Ovary (tissue), 9 donors: ENCODE measurements around the gene TMEM213. TPM values are rescaled to one million over a fixed set of nuclear protein-coding genes. Genes with fewer than 3 reads are reported as not detected.

Experiments used
- DNase-seq, 5 donors: peaks; one replicate each; pipeline ENCODE4 v3.0.0-alpha.2; 2019 to 2020
- H3K27ac ChIP-seq, 2 donors: fragments of 200-600 bp; one replicate each; pipeline versions ENCODE4 v1.5.1 to v1.8.0; 2019 to 2022
- H3K27me3 ChIP-seq: fragments of 200-600 bp; one replicate; pipeline ENCODE4 v1.8.0; 2022
- H3K36me3 ChIP-seq: fragments of 200-600 bp; sonication (generic); one replicate; pipeline ENCODE4 v1.5.1; 2019
- H3K4me1 ChIP-seq: one replicate; pipeline ENCODE4 v1.8.1; 2013; ENCODE audit warnings: mild to moderate bottlenecking, moderate library complexity; ENCODE audit not compliant: insufficient read depth
- H3K4me3 ChIP-seq: fragments of 200-600 bp; sonication (generic); one replicate; pipeline ENCODE4 v1.5.1; 2017
- H3K9me3 ChIP-seq, 2 donors: fragments of 200-600 bp in 1 of 2; sonication (generic) in 1 of 2; one replicate each; pipeline versions ENCODE4 v1.5.1 to v1.8.1; 2013 to 2019; ENCODE audit warnings: mild to moderate bottlenecking in 1 of 2, moderate library complexity in 1 of 2
- EP300 ChIP-seq: sonication (generic); formaldehyde crosslinking; IDR thresholded peaks from one replicate; pipeline ENCODE4 v1.6.1; 2017; ENCODE audit warnings: antibody characterized with exemption
- POLR2A ChIP-seq: fragments of 450-650 bp; IDR thresholded peaks from one replicate; pipeline ENCODE4 v1.6.1; 2017; ENCODE audit warnings: antibody characterized with exemption, mild to moderate bottlenecking, moderate library complexity
- WGBS, 3 donors: extraction: QIAGEN DNeasy Blood & Tissue Kit in 1 of 3; methylation state at CpG; one replicate each; pipeline versions ENCODE4 v1.1.5 to v1.1.7; 2013 to 2017; 5-methylcytosine and 5-hydroxymethylcytosine counted together
- intact Hi-C, 4 donors: fragments of 100-400 bp; cut with DNase I; formaldehyde crosslinking; loops; one replicate each; pipeline versions ENCODE4 v1.11.0 to v1.15.1; 2022 to 2023
- polyA plus RNA-seq, 2 donors: library from polyadenylated mRNA; stranded (reverse); fragments of 200-250 nt in 1 of 2; fragments of 350-450 nt in 1 of 2; fragmentation: Illumina TruSeq in 1 of 2; extraction: RNeasy Lipid Tissue Mini Kit (QIAGEN cat#74804) in 1 of 2; gene quantifications; one replicate each; pipeline ENCODE4 v1.2.3, GENCODE V29; 2013 to 2014
- small RNA-seq: library from RNA; depleted of rRNA; stranded (forward); fragments of <200 nt; gene quantifications from one replicate; pipeline ENCODE3, GENCODE V24; 2016
- total RNA-seq, 7 donors: library from RNA; depleted of rRNA in 2 of 7; stranded (reverse); fragments of >200 nt in 2 of 7; fragmentation: NEBNext Ultra II Directional in 3 of 7; extraction: Animal tissue kit (Norgen Biotek cat#: 25700) in 3 of 7; gene quantifications; one replicate each; pipeline versions ENCODE4 v1.1.0 to v1.2.4, GENCODE V29; 2016 to 2023
- TF ChIP-seq, protein P1 (sequence below), 3 donors: fragments of 450-650 bp in 2 of 3; fragments of 200-600 bp in 1 of 3; IDR thresholded peaks; one replicate each; pipeline versions ENCODE4 v1.5.1 to v1.8.0; 2016 to 2022; ENCODE audit warnings: antibody characterized with exemption in 3 of 3, mild to moderate bottlenecking in 1 of 3
- donor health status: DM: no; HTN: no; CAD: no; lungs with moderate emphysema.
- donor health status: DM: no; HTN: no; CAD: no.
- donor health status: Bipolar disorder and iron deficiency.
- donor health status: DM: yes; HTN: yes; CAD: no.
- donor health status: DM: no; HTN: no; CAD: no.
- donor health status: DM: yes; HTN: yes; CAD: no.

Gene TMEM213
- total and polyA plus RNA-seq, 9 donors = not detected

GRCh38 chr7:138886501-138886917 lies 88.7 kb downstream of the TMEM213 start:
- intact Hi-C loops = loop anchor here in 1 of 4 donors (5.0 kb wide), 1 partner anchor 151 kb away; the partner anchor contains the start of gene ZC3HAV1L
- peaks cover 2% of the 10 kb centered on the region for H3K4me1 ChIP-seq
- no peak overlapping the region for H3K4me3 ChIP-seq
- H3K36me3 ChIP-seq = no peaks in the 10 kb centered on the region
- H3K27me3 ChIP-seq = no peaks in the 10 kb centered on the region
- DNase-seq = no peak
- no peak for TF ChIP-seq EP300
- TF ChIP-seq, protein P1, sequence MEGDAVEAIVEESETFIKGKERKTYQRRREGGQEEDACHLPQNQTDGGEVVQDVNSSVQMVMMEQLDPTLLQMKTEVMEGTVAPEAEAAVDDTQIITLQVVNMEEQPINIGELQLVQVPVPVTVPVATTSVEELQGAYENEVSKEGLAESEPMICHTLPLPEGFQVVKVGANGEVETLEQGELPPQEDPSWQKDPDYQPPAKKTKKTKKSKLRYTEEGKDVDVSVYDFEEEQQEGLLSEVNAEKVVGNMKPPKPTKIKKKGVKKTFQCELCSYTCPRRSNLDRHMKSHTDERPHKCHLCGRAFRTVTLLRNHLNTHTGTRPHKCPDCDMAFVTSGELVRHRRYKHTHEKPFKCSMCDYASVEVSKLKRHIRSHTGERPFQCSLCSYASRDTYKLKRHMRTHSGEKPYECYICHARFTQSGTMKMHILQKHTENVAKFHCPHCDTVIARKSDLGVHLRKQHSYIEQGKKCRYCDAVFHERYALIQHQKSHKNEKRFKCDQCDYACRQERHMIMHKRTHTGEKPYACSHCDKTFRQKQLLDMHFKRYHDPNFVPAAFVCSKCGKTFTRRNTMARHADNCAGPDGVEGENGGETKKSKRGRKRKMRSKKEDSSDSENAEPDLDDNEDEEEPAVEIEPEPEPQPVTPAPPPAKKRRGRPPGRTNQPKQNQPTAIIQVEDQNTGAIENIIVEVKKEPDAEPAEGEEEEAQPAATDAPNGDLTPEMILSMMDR (IDR thresholded peaks at IDR 0.05) = peak in 2 of 3 donors; percentile 30 to 34
- TF ChIP-seq POLR2A = no peak
- WGBS, 3 donors = 35 to 42% (median 39%) methylated on average over 4 of the region's 4 CpGs
- no peak overlapping the region for H3K27ac ChIP-seq
- no peaks in the 10 kb centered on the region for H3K9me3 ChIP-seq

GRCh38 chr7:138887085-138887710 lies 89.4 kb downstream of the TMEM213 start:
- no peak overlapping the region for H3K4me3 ChIP-seq
- WGBS, 3 donors = 80 to 85% (median 84%) methylated on average over 9 of the region's 9 CpGs
- DNase-seq = no peak
- no peaks in the 10 kb centered on the region for H3K27me3 ChIP-seq
- H3K9me3 ChIP-seq = no peaks in the 10 kb centered on the region
- peaks cover 2% of the 10 kb centered on the region for H3K4me1 ChIP-seq
- no peak for TF ChIP-seq EP300
- TF ChIP-seq POLR2A = no peak
- TF ChIP-seq, protein P1 (IDR thresholded peaks at IDR 0.05) = no peak
- intact Hi-C loops = loop anchor here in 1 of 4 donors (5.0 kb wide), 1 partner anchor 150 kb away; the partner anchor contains the start of gene ZC3HAV1L
- H3K36me3 ChIP-seq = no peaks in the 10 kb centered on the region
- no peak overlapping the region for H3K27ac ChIP-seq

Small RNAs within 50 kb of the gene (small RNA-seq; reads per million reads assigned to genes)
- not detected for gene RNU6-1272P

Other genes starting within 250 kb of the TMEM213 start
- 1 to 10 TPM in 2 of 7 donors, under 1 TPM in 4, not detected in 1; 0.08 to 1.3 (median 0.72) TPM for gene SVOPL, start 96.6 kb upstream of the TMEM213 start, total RNA-seq
- gene SVOPL, start 96.6 kb upstream of the TMEM213 start, polyA plus RNA-seq = 1 to 10 TPM in 1 of 2 donors, under 1 TPM in 1; 0.81 to 1.3 TPM
- gene ATP6V0A4, start 202 bp downstream of the TMEM213 start, total RNA-seq = not detected
- gene ATP6V0A4, start 202 bp downstream of the TMEM213 start, polyA plus RNA-seq = 1 to 10 TPM in 1 of 2 donors, not detected in 1; 1.7 TPM
- gene KIAA1549, start 183.4 kb downstream of the TMEM213 start, total RNA-seq = 1 to 10 TPM; 1.3 to 5.0 (median 4.0) TPM
- gene KIAA1549, start 183.4 kb downstream of the TMEM213 start, polyA plus RNA-seq = 1 to 10 TPM; 1.2 to 2.5 TPM
- 10 to 100 TPM; 21.3 to 46.4 (median 25.2) TPM for gene ZC3HAV1L, start 238.0 kb downstream of the TMEM213 start, total RNA-seq
- gene ZC3HAV1L, start 238.0 kb downstream of the TMEM213 start, polyA plus RNA-seq = 1 to 10 TPM; 2.6 to 7.0 TPM